ENCODE measurements around the gene GUCD1. TPM values are rescaled to one million over a fixed set of nuclear protein-coding genes. Genes with fewer than 3 reads are reported as not detected.

The GUCD1 gene
- total and polyA plus RNA-seq, 2 of the 13 experiments (the other 11 are each of a cell fraction or from before 2014, with no cell fraction given) = 128 to 245 TPM

DNA sequence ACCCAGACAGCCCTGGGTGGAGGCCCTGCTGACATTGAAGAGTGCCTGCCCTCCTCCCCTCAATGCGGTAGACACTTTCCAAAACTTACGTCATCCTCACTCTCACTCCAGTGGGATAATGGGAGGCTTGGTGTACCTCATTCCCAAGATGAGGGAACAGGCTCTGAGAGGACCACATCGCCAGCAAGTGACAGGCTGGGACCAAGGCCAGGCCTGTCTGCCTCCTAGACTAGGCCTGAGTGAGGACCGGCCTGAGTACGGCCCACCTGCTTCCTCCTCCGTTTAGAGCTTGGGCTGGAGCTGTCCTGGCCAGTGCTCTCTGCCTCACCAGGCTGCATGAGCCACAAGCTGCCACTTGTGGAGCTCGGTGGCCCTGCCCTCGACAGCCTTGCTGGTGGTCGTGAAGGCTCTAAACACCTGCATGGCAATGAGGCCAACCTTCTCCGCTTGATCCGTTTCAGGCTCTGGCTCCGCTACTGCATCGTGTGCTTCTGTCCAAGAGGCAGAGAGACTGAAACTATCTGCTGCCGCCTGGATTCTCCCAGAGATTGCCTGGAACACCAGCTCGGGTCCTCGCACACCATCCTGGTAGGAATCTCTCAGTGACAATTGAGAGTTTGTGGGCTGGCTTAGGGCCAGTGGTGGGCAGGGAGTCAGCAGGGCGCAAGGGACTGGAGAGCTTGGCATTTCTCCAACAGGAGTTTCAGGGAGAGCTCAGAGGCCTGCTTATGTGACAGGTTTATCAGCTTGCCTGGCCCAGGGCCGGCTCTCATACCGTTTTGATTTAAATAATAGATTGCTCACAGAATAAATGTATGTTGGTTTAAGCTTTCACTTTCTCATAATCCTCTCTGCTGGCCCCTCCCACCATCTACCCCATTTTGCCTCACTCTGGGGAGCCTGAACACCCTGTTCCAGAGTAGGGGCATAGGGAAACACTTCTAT, 28.6 kb upstream of the GUCD1 start (continued):
- TF ChIP-seq, protein P1, sequence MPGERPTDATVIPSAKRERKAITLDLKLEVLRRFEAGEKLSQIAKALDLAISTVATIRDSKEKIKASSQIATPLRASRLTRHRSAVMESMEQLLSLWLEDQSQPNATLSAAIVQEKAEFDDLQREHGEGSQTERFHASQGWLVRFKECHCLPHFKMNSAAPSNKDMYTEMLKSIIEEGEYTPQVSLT (CRISPR knock-in tag; IDR thresholded peaks at IDR 0.05; ENCODE audit: borderline replicate concordance, low read depth) = no peak
- TF ChIP-seq ZNF569 (CRISPR knock-in tag; IDR thresholded peaks at IDR 0.05; ENCODE audit: borderline replicate concordance) (no peak), ZEB1 (IDR thresholded peaks at IDR 0.05; ENCODE audit: insufficient replicate concordance, low read depth) (no peak), ZSCAN29 (CRISPR knock-in tag; conservative IDR thresholded peaks at IDR 0.05) (0 out of 2 replicates have a peak, but pooled peaks have one; percentile 26), GATAD1 (CRISPR knock-in tag; IDR thresholded peaks at IDR 0.05) (no peak), ZNF274 (CRISPR knock-in tag; IDR thresholded peaks at IDR 0.05) (peak; percentile 64; the same call in 1 of the 2 replicates), ZNF138 (CRISPR knock-in tag; IDR thresholded peaks at IDR 0.05; ENCODE audit: low read depth) (no peak)
- TF ChIP-seq, protein P2, sequence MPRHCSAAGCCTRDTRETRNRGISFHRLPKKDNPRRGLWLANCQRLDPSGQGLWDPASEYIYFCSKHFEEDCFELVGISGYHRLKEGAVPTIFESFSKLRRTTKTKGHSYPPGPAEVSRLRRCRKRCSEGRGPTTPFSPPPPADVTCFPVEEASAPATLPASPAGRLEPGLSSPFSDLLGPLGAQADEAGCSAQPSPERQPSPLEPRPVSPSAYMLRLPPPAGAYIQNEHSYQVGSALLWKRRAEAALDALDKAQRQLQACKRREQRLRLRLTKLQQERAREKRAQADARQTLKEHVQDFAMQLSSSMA (CRISPR knock-in tag; IDR thresholded peaks at IDR 0.05) = peak; percentile 78; the same call in 1 of the 2 replicates

DNA sequence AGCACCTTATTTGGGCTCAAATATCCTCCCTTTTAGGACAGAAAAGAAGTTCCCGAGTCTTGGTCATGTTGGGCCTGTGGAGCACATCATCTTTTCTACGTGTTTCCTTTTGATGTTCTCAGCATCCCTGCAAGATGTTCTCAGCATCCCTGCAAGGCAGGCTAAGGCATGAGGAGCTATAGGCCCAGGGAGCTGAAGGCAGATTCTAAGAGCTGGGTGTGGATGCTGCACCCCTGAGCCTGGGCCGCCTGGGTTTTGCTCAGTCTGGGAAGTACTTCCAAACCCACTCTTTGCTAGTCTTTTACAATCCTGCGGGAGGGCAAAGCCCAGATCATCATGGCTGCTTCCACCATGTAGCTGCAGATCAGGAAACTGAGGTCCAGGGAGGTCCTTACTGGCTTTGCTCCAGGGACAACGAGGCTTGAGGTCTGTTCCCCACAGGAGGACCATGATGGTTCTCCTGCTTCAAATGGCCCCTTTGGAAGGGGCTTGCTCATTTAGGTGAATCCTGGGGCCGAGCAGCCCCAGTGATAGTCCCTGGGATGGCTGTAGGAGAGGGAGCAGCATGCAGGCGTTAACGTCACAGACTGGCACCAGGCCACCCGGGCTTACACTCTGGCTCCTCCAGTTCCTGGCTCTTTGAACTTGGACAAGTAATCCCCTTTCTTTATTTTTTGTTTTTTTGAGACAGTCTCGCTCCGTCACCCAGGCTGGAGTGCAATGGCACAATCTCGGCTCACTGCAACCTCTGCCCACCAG, 27.3 kb upstream of the GUCD1 start:
- intact Hi-C loops (cut with micrococcal nuclease; ENCODE audit: unreplicated experiment) = no loop called here

More for the DNA sequence above, 27.3 kb upstream of the GUCD1 start:
- no TSS peak for BruUV-seq (replicated peaks)
- Histone ChIP-seq H3K4me2 (ENCODE audit: low read depth, low read length) (no peak overlapping the region), H2AFZ (ENCODE audit: low read length) (no peak overlapping the region), H3K27me3 (ENCODE audit: control insufficient read depth in 1 of 2, insufficient read depth in 2 of 2, low read length in 2 of 2) (no peaks in the 10 kb centered on the region), H3K9me3 (ENCODE audit: low read length) (no peaks in the 10 kb centered on the region), H3K4me3 (replicated peaks in 1 of 3; ENCODE audit: insufficient read depth in 1 of 3, low read depth in 2 of 3, low read length in 3 of 3) (no peak overlapping the region), H3K4me1 (ENCODE audit: insufficient read depth, low read length) (peaks cover 89% of the 10 kb centered on the region), H3K36me3 (replicated peaks in 1 of 2; ENCODE audit: control insufficient read depth in 1 of 2, insufficient read depth in 2 of 2, low read length in 2 of 2) (peaks cover 2 to 5% of the 10 kb centered on the region in 2 experiments; a peak in 3 of 5 replicates), H3K27ac (ENCODE audit: extremely low read length, insufficient read depth, low read length) (no peak overlapping the region), H3K9ac (ENCODE audit: insufficient read depth, low read depth, low read length) (no peak overlapping the region), H4K20me1 (ENCODE audit: insufficient read depth, low read length) (no peaks in the 10 kb centered on the region), H3K79me2 (ENCODE audit: insufficient read depth, low read length) (no peaks in the 10 kb centered on the region)
- no peak for TF ChIP-seq ZNF124 (CRISPR knock-in tag; IDR thresholded peaks at IDR 0.05)
- TF ChIP-seq, protein P3, sequence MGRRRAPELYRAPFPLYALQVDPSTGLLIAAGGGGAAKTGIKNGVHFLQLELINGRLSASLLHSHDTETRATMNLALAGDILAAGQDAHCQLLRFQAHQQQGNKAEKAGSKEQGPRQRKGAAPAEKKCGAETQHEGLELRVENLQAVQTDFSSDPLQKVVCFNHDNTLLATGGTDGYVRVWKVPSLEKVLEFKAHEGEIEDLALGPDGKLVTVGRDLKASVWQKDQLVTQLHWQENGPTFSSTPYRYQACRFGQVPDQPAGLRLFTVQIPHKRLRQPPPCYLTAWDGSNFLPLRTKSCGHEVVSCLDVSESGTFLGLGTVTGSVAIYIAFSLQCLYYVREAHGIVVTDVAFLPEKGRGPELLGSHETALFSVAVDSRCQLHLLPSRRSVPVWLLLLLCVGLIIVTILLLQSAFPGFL (CRISPR knock-in tag; IDR thresholded peaks at IDR 0.05) = no peak
- peak; percentile 12; the same call in 1 of the 2 replicates for TF ChIP-seq ZNF337 (CRISPR knock-in tag; IDR thresholded peaks at IDR 0.05; ENCODE audit: borderline replicate concordance, low read depth)
- TF ChIP-seq SNRNP70 (IDR thresholded peaks at IDR 0.05; ENCODE audit: low read depth, low read length) = no peak
- TF ChIP-seq SALL1 (CRISPR knock-in tag; IDR thresholded peaks at IDR 0.05) = 0 out of 2 replicates have a peak, but pooled peaks have one; percentile 10
- WGBS (ENCODE audit: low lambda C conversion rate) = 88% methylated on average over 11 of the region's 12 CpGs
- FAIRE-seq (no peak), DNase-seq (ENCODE audit: low spot score) (no peak), ATAC-seq (no peak)
- CTCF ChIA-PET (ENCODE audit: low intra/inter-chr PET ratio, low total read pairs) = no interaction called here
- in situ Hi-C loops (cut with HindIII; ENCODE audit: extremely low pct_ligation_motif_present, low pct_unique_long_range_greater_than_20kb) = no loop called here
- POLR2A ChIA-PET = interaction anchor here (0.7 to 6.5 kb wide), 2 partner anchors 11 to 15 kb away, joined by 4 to 66 read pairs; partner anchors contain the start of gene LRRC75B
